ENCODE data around the gene DPP6. TPM values are rescaled to one million over a fixed set of nuclear protein-coding genes. Genes with fewer than 3 reads are reported as not detected.

DPP6 gene
- total and polyA plus RNA-seq, 4 experiments from 2014 or later, result not detected

DNA sequence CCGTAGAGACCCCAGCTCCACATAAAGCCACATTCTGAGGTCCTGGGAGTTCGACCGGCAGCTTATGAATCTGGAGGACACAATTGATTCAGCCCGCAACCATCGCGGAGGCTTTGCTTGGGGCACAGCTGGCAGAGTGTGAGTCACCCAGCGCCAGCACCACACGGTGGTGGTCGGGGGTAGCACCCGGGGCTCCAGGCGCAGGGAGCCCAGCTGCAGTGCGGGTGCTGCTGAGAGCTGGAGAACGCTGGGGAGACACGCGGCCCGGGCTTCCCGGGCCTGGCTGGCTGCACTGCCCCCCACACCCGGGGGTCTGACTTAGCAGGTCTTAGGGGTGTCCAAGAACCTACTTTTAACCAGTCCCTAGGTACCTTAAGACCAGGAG, 862.8 kb downstream of the DPP6 start:
- CTCF ChIA-PET (ENCODE audit: partially characterized antibody), result interaction anchor here (1.1 to 6.7 kb wide), 10 partner anchors 8 to 683 kb away, joined by 3 to 72 read pairs (median 8); no protein-coding TSS in a partner anchor
- Histone ChIP-seq H3K27me3 (ENCODE audit: insufficient read depth, low read length) (no peaks in the 10 kb centered on the region), H3K36me3 (ENCODE audit: insufficient read depth, low read length) (no peaks in the 10 kb centered on the region), H3K4me1 (ENCODE audit: insufficient read depth, low read length) (peaks cover 5% of the 10 kb centered on the region), H3K9me3 (ENCODE audit: control insufficient read depth in 1 of 2, low read length in 2 of 2) (no peaks in the 10 kb centered on the region), H3K27ac (ENCODE audit: low read depth, low read length) (no peak overlapping the region), H3K4me3 (ENCODE audit: low read length in 2 of 2) (no peak overlapping the region)
- DNase-seq, result no peak
- Mint-ChIP-seq H3K27me3 (peaks cover 8 to 20% of the 10 kb centered on the region in 2 donors), H3K9me3 (peaks cover 0 to 12% (median 0%) of the 10 kb centered on the region in 8 donors), H3K36me3 (no peaks in the 10 kb centered on the region), H3K27ac (no peak overlapping the region), H3K4me3 (peak overlapping the region in 3 of 8 donors; percentile 26 to 73 (median 61)), H3K4me1 (peaks cover 4 to 5% (median 4%) of the 10 kb centered on the region in 4 donors)
- intact Hi-C loops (cut with micrococcal nuclease), result loop anchor here (5.0 kb wide), 1 partner anchor 92 kb away; no protein-coding TSS in a partner anchor
- POLR2A ChIA-PET (ENCODE audit: partially characterized antibody), result interaction anchor here (2.0 kb wide), 2 partner anchors 13 to 38 kb away, joined by 4 to 11 read pairs; no protein-coding TSS in a partner anchor

DNA sequence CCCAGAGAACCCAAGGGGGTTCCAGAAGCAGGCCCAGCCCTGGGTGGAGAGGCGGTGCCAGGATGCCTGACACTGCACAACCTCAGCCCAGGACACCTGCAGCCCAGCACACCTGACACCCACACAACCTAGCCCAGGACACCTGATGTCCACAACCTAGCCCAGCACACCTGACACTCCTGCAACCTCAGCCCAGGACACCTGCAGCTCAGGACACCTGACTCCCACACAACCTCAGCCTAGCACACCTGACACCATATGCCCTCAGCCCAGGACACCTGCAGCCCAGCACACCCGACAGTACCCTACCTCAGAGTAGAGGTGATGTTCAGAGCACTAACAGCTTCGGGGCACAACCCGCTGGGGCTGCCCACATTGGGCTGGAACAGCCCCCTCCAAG, 863.4 kb downstream of the DPP6 start:
- no peaks in the 10 kb centered on the region for H3K27me3 ChIP-seq (ENCODE audit: insufficient read depth, low read length)
- intact Hi-C loops (cut with micrococcal nuclease), result no loop called here
- no peaks in the 10 kb centered on the region for H3K36me3 Mint-ChIP-seq

DNA sequence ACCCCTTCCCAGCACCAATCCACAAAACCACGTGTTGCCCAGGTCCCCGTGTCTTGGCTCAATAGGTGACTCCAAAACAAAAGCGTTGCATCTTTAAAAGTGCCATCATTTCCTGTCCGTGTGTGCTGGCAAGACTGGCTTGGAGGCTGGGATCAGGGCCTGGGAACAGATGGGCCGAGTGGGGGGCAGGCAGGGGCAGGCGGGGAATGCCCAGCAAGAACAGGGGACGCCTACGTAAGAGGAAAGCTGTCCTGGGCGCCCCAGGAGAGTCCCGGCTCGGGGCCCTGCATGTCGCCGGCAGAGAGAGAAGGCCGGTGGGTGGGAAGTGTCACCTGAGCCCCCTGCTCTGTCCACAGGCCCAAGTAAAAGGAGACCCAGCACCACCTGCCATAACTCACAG, 864.2 kb downstream of the DPP6 start:
- no peaks in the 10 kb centered on the region for H3K9me3 ChIP-seq (ENCODE audit: control insufficient read depth in 1 of 2, low read length in 2 of 2)
- Mint-ChIP-seq H3K4me3 (no peak overlapping the region), H3K27ac (no peak overlapping the region), H3K4me1 (peaks cover 4 to 5% (median 4%) of the 10 kb centered on the region in 4 donors), H3K36me3 (no peaks in the 10 kb centered on the region), H3K27me3 (peaks cover 9 to 19% of the 10 kb centered on the region in 2 donors), H3K9me3 (peaks cover 0 to 2% (median 0%) of the 10 kb centered on the region in 8 donors)
- no peak overlapping the region for H3K27ac ChIP-seq (ENCODE audit: low read depth, low read length)
- DNase-seq, result no peak
- H3K4me1 ChIP-seq (ENCODE audit: insufficient read depth, low read length), result peaks cover 5% of the 10 kb centered on the region
- H3K36me3 ChIP-seq (ENCODE audit: insufficient read depth, low read length), result no peaks in the 10 kb centered on the region
- no peaks in the 10 kb centered on the region for H3K27me3 ChIP-seq (ENCODE audit: insufficient read depth, low read length)
- ChIA-PET POLR2A (ENCODE audit: partially characterized antibody) (no interaction called here), CTCF (ENCODE audit: partially characterized antibody) (interaction anchor here (6.2 to 6.7 kb wide), 2 partner anchors 6 to 12 kb away, joined by 39 to 72 read pairs; no protein-coding TSS in a partner anchor)
- intact Hi-C loops (cut with micrococcal nuclease), result no loop called here
- no peak overlapping the region for H3K4me3 ChIP-seq (ENCODE audit: low read length in 2 of 2)

More for the DNA sequence above, 863.4 kb downstream of the DPP6 start:
- Mint-ChIP-seq H3K9me3 (peaks cover 0 to 9% (median 0%) of the 10 kb centered on the region in 8 donors), H3K27ac (no peak overlapping the region), H3K4me3 (peak overlapping the region in 2 of 8 donors; percentile 10 to 43), H3K27me3 (peaks cover 9 to 20% of the 10 kb centered on the region in 2 donors), H3K4me1 (peaks cover 4 to 5% (median 4%) of the 10 kb centered on the region in 4 donors)
- no peak for DNase-seq
- H3K9me3 ChIP-seq (ENCODE audit: control insufficient read depth in 1 of 2, low read length in 2 of 2), result no peaks in the 10 kb centered on the region
- ChIA-PET POLR2A (ENCODE audit: partially characterized antibody) (no interaction called here), CTCF (ENCODE audit: partially characterized antibody) (interaction anchor here (1.4 to 6.7 kb wide), 6 partner anchors 7 to 683 kb away, joined by 4 to 72 read pairs (median 24); no protein-coding TSS in a partner anchor)
- peaks cover 5% of the 10 kb centered on the region for H3K4me1 ChIP-seq (ENCODE audit: insufficient read depth, low read length)
- no peak overlapping the region for H3K4me3 ChIP-seq (ENCODE audit: low read length in 2 of 2)
- no peaks in the 10 kb centered on the region for H3K36me3 ChIP-seq (ENCODE audit: insufficient read depth, low read length)
- no peak overlapping the region for H3K27ac ChIP-seq (ENCODE audit: low read depth, low read length)

DNA sequence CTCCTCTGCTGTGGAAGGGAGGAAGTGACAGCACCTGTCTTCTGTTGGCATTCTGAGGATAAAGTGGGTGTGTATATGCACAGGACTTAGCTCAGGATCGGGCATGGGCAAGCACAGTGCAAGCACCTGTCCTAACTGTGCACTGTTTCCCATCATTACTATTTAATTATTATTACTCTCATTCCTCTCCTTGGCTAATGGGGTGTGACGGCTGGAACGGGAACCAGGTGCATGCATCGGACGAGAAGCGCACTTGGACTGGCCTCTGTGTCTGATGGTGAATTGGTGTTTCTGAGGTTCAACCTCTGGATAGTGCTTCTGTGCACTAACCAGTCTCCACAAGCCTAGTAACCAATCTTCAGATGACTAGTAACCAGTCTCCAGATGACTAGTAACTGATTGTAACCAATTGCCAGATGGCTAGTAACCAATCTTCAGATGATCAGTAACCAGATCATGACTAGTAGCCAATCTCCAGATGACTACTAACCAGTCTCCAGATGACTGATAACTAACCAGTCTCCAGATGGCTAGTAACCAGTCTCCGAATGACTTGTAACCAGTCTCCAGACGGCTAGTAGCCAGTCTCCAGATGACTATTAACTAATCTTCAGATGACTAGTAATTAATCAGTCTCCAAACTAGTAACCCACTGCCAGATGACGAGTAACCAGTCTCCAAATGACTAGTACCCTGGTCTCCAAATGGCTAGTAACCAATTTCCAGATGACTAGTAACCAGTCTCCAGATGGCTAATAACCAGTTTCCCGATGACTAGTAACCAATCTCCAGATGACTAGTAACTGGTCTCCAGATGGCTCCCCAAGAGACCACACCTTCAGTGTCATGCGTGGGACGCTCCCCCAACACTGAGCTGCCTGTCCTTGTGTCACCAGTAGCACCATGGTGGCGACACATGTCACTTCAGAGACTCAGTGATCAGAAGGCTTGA, 864.9 kb downstream of the DPP6 start:
- Mint-ChIP-seq H3K4me1 (peaks cover 4 to 5% (median 4%) of the 10 kb centered on the region in 4 donors), H3K9me3 (no peaks in the 10 kb centered on the region), H3K27me3 (peaks cover 9 to 18% of the 10 kb centered on the region in 2 donors), H3K27ac (no peak overlapping the region), H3K36me3 (no peaks in the 10 kb centered on the region), H3K4me3 (no peak overlapping the region)
- Histone ChIP-seq H3K9me3 (ENCODE audit: control insufficient read depth in 1 of 2, low read length in 2 of 2) (no peaks in the 10 kb centered on the region), H3K36me3 (ENCODE audit: insufficient read depth, low read length) (no peaks in the 10 kb centered on the region), H3K4me3 (ENCODE audit: low read length in 2 of 2) (no peak overlapping the region), H3K27ac (ENCODE audit: low read depth, low read length) (no peak overlapping the region), H3K4me1 (ENCODE audit: insufficient read depth, low read length) (peaks cover 5% of the 10 kb centered on the region), H3K27me3 (ENCODE audit: insufficient read depth, low read length) (no peaks in the 10 kb centered on the region)
- ChIA-PET POLR2A (ENCODE audit: partially characterized antibody) (no interaction called here), CTCF (ENCODE audit: partially characterized antibody) (no interaction called here)
- intact Hi-C loops (cut with micrococcal nuclease), result no loop called here
- DNase-seq, result no peak

DNA sequence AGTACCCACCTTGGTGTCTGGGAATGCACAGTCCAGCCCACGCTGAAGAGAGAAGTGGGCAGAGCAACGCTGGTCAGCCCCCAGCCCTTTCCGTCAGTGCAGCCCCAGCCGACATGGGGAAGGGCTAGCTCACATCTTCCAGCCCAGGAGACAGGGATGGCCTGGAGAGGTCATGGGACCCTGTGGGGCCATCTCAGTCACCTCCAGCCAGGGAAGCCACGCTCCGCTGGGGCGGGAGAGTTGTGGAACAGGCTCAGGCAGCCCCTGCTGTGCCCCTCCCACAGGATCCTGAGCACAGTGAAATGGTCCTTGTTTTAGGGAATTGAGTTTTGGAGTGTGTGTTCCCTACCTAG, 865.6 kb downstream of the DPP6 start:
- DNase-seq, result no peak
- peaks cover 0 to 2% (median 0%) of the 10 kb centered on the region in 8 donors for H3K9me3 Mint-ChIP-seq
- H3K36me3 ChIP-seq (ENCODE audit: insufficient read depth, low read length), result no peaks in the 10 kb centered on the region
- CTCF ChIA-PET (ENCODE audit: partially characterized antibody), result no interaction called here
- no peak overlapping the region for H3K27ac Mint-ChIP-seq
- peaks cover 5% of the 10 kb centered on the region for H3K4me1 ChIP-seq (ENCODE audit: insufficient read depth, low read length)
- peaks cover 9 to 18% of the 10 kb centered on the region in 2 donors for H3K27me3 Mint-ChIP-seq
- no peak overlapping the region for H3K4me3 Mint-ChIP-seq
- no peaks in the 10 kb centered on the region for H3K27me3 ChIP-seq (ENCODE audit: insufficient read depth, low read length)
- no peak overlapping the region for H3K4me3 ChIP-seq (ENCODE audit: low read length in 2 of 2)
- peaks cover 4 to 5% (median 4%) of the 10 kb centered on the region in 4 donors for H3K4me1 Mint-ChIP-seq
- POLR2A ChIA-PET (ENCODE audit: partially characterized antibody), result no interaction called here
- H3K27ac ChIP-seq (ENCODE audit: low read depth, low read length), result no peak overlapping the region
- no peaks in the 10 kb centered on the region for H3K9me3 ChIP-seq (ENCODE audit: control insufficient read depth in 1 of 2, low read length in 2 of 2)
- intact Hi-C loops (cut with micrococcal nuclease), result no loop called here
- no peaks in the 10 kb centered on the region for H3K36me3 Mint-ChIP-seq

DNA sequence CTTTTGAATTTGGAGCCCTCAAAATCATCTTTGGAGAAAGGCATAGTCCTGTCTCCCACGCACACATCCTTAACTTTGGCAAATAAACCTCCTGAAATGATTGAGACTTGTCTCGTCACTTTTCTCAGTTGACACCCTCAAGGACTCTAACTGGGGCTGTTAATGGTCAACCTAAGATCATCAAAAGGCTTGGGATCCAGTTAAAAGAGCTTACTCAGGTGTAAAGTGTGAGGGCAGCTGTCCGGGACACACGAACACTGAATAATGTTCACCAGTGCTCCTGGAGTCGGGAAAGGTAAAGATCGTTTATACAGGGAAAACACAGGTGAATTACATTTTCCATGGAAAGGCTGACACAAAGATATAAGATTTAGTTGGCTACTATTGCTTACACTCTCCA, 866.1 kb downstream of the DPP6 start:
- H3K4me1 ChIP-seq (ENCODE audit: insufficient read depth, low read length), result peaks cover 5% of the 10 kb centered on the region
- no peak overlapping the region for H3K27ac ChIP-seq (ENCODE audit: low read depth, low read length)
- no peak overlapping the region for H3K4me3 ChIP-seq (ENCODE audit: low read length in 2 of 2)
- peaks cover 9 to 18% of the 10 kb centered on the region in 2 donors for H3K27me3 Mint-ChIP-seq
- CTCF ChIA-PET (ENCODE audit: partially characterized antibody), result interaction anchor here (1.4 to 1.7 kb wide), 2 partner anchors 7 to 9 kb away, joined by 3 to 7 read pairs; no protein-coding TSS in a partner anchor
- peaks cover 0 to 2% (median 0%) of the 10 kb centered on the region in 8 donors for H3K9me3 Mint-ChIP-seq
- intact Hi-C loops (cut with micrococcal nuclease), result no loop called here
- POLR2A ChIA-PET (ENCODE audit: partially characterized antibody), result no interaction called here
- no peaks in the 10 kb centered on the region for H3K9me3 ChIP-seq (ENCODE audit: control insufficient read depth in 1 of 2, low read length in 2 of 2)
- no peak overlapping the region for H3K27ac Mint-ChIP-seq
- no peaks in the 10 kb centered on the region for H3K27me3 ChIP-seq (ENCODE audit: insufficient read depth, low read length)
- DNase-seq, result no peak
- H3K36me3 ChIP-seq (ENCODE audit: insufficient read depth, low read length), result no peaks in the 10 kb centered on the region
- H3K4me1 Mint-ChIP-seq, result peaks cover 4 to 5% (median 4%) of the 10 kb centered on the region in 4 donors
- H3K36me3 Mint-ChIP-seq, result no peaks in the 10 kb centered on the region
- no peak overlapping the region for H3K4me3 Mint-ChIP-seq

DNA sequence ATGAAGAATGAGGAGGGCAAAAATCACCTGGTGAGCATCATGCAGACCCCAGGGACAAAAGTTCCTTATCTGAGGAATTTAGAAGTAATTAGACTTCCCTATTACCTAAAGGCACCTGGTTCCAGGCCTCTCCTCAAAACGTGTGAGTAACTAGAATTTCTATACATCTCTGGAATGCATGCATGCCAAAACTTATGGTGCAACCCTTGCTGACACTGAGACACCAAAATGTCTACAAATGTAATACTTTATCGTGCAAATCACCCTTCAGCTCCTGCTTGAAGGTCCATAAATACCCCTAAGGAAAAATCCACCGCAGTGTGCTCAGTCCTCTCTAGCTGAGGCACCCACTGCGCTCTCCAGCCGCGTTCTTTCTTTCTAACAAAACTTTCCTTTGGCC, 866.5 kb downstream of the DPP6 start:
- ChIA-PET CTCF (ENCODE audit: partially characterized antibody) (interaction anchor here (1.4 to 1.7 kb wide), 2 partner anchors 8 to 9 kb away, joined by 3 to 7 read pairs; no protein-coding TSS in a partner anchor), POLR2A (ENCODE audit: partially characterized antibody) (no interaction called here)
- Histone ChIP-seq H3K4me1 (ENCODE audit: insufficient read depth, low read length) (peaks cover 5% of the 10 kb centered on the region), H3K9me3 (ENCODE audit: control insufficient read depth in 1 of 2, low read length in 2 of 2) (no peaks in the 10 kb centered on the region), H3K4me3 (ENCODE audit: low read length in 2 of 2) (no peak overlapping the region), H3K27me3 (ENCODE audit: insufficient read depth, low read length) (no peaks in the 10 kb centered on the region), H3K36me3 (ENCODE audit: insufficient read depth, low read length) (no peaks in the 10 kb centered on the region), H3K27ac (ENCODE audit: low read depth, low read length) (no peak overlapping the region)
- H3K27ac Mint-ChIP-seq, result no peak overlapping the region
- peaks cover 0 to 2% (median 0%) of the 10 kb centered on the region in 8 donors for H3K9me3 Mint-ChIP-seq
- H3K4me3 Mint-ChIP-seq, result no peak overlapping the region
- H3K27me3 Mint-ChIP-seq, result peaks cover 8 to 17% of the 10 kb centered on the region in 2 donors
- peaks cover 2 to 4% (median 3%) of the 10 kb centered on the region in 4 donors for H3K4me1 Mint-ChIP-seq
- intact Hi-C loops (cut with micrococcal nuclease), result no loop called here
- DNase-seq, result no peak
- H3K36me3 Mint-ChIP-seq, result no peaks in the 10 kb centered on the region

All from CD4-positive, alpha-beta memory T cell (primary cell).